CD14-positive monocyte (primary cell): ENCODE results near the gene LRRC8E. TPM values are rescaled to one million over a fixed set of nuclear protein-coding genes. Genes with fewer than 3 reads are reported as not detected.

Source experiments
- DNase-seq, 3 donors: peaks; one replicate each; pipeline ENCODE4 v3.0.0-alpha.2; 2011 to 2022
- H2AFZ ChIP-seq: 2 replicates; pipeline ENCODE4 v1.6.0; 2012; ENCODE audit warnings: mild to moderate bottlenecking, low read depth, low read length, inconsistent platforms; ENCODE audit not compliant: insufficient read depth, poor library complexity, severe bottlenecking
- H3K27ac ChIP-seq, 2 donors: 1 replicate in 1 of 2; 2 replicates in 1 of 2; pipeline ENCODE4 v1.5.1; 2012 to 2013; ENCODE audit warnings: low read length in 2 of 2, control low read depth in 1 of 2, inconsistent platforms in 1 of 2, low read depth in 1 of 2, mild to moderate bottlenecking in 1 of 2
- H3K27me3 ChIP-seq, 2 donors: one replicate each; pipeline versions ENCODE4 v1.6.0 to v1.6.1; 2011 to 2013; ENCODE audit warnings: low read length in 2 of 2; ENCODE audit not compliant: control insufficient read depth in 2 of 2, insufficient read depth in 2 of 2
- H3K36me3 ChIP-seq, 2 donors: replicated peaks in 1 of 2; 1 replicate in 1 of 2; 2 replicates in 1 of 2; pipeline versions ENCODE4 v1.5.1 to v1.6.1; 2012 to 2013; ENCODE audit warnings: low read length in 2 of 2, control low read depth in 1 of 2, inconsistent platforms in 1 of 2, mild to moderate bottlenecking in 1 of 2; ENCODE audit not compliant: insufficient read depth in 2 of 2, control insufficient read depth in 1 of 2
- H3K4me1 ChIP-seq, 2 donors: 1 replicate in 1 of 2; 2 replicates in 1 of 2; pipeline versions ENCODE4 v1.5.1 to v1.6.1; 2012 to 2013; ENCODE audit warnings: low read length in 2 of 2, control low read depth in 1 of 2, inconsistent platforms in 1 of 2, mild to moderate bottlenecking in 1 of 2, moderate library complexity in 1 of 2; ENCODE audit not compliant: insufficient read depth in 2 of 2, control insufficient read depth in 1 of 2
- H3K4me2 ChIP-seq: replicated peaks from 2 replicates; pipeline ENCODE3; 2012; ENCODE audit warnings: low read length, moderate library complexity, mild to moderate bottlenecking; ENCODE audit not compliant: poor library complexity, severe bottlenecking; ENCODE audit errors: extremely low read depth
- H3K4me3 ChIP-seq, 3 experiments: fragments of 200-600 bp in 1 of 3; sonication (generic) in 1 of 3; replicated peaks in 1 of 3; 1 replicate in 2 of 3; 2 replicates in 1 of 3; pipeline ENCODE4 v1.5.1; 2011 to 2013; ENCODE audit warnings: low read length in 3 of 3, mild to moderate bottlenecking in 3 of 3, control low read depth in 2 of 3, low read depth in 2 of 3, inconsistent platforms in 1 of 3, moderate library complexity in 1 of 3
- H3K79me2 ChIP-seq: 2 replicates; pipeline ENCODE4 v1.6.0; 2012; ENCODE audit warnings: mild to moderate bottlenecking, control low read depth, inconsistent platforms, low read length, moderate library complexity; ENCODE audit not compliant: insufficient read depth
- H3K9ac ChIP-seq: 2 replicates; pipeline ENCODE4 v1.6.0; 2017; ENCODE audit warnings: low read length, mild to moderate bottlenecking; ENCODE audit not compliant: insufficient read depth, poor library complexity, severe bottlenecking
- H3K9me3 ChIP-seq, 2 donors: replicated peaks in 1 of 2; 1 replicate in 1 of 2; 2 replicates in 1 of 2; pipeline versions ENCODE4 v1.5.1 to v1.6.1; 2012 to 2013; ENCODE audit warnings: low read length in 2 of 2, control low read depth in 1 of 2; ENCODE audit not compliant: control insufficient read depth in 1 of 2, insufficient read depth in 1 of 2
- H4K20me1 ChIP-seq: 2 replicates; pipeline ENCODE4 v1.6.0; 2012; ENCODE audit warnings: mild to moderate bottlenecking, low read length, control low read depth, moderate library complexity; ENCODE audit not compliant: insufficient read depth
- H3K27ac Mint-ChIP-seq, 7 donors: one replicate each; pipeline ENCODE4 v1.8.0; 2020; ENCODE audit warnings: mild to moderate bottlenecking in 7 of 7, mixed read lengths in 7 of 7, moderate library complexity in 6 of 7, inconsistent platforms in 2 of 7
- H3K27me3 Mint-ChIP-seq, 3 donors: one replicate each; pipeline ENCODE4 v1.8.0; 2021 to 2022; ENCODE audit warnings: low read depth in 3 of 3, mild to moderate bottlenecking in 3 of 3, mixed read lengths in 3 of 3, moderate library complexity in 3 of 3, inconsistent platforms in 1 of 3
- H3K36me3 Mint-ChIP-seq, 2 donors: one replicate each; pipeline ENCODE4 v1.8.0; 2020; ENCODE audit warnings: mixed read lengths in 2 of 2, inconsistent platforms in 1 of 2, mild to moderate bottlenecking in 1 of 2
- H3K4me1 Mint-ChIP-seq: one replicate; pipeline ENCODE4 v1.8.0; 2020; ENCODE audit warnings: mild to moderate bottlenecking, mixed read lengths
- H3K4me3 Mint-ChIP-seq, 2 donors: one replicate each; pipeline ENCODE4 v1.8.0; 2020; ENCODE audit warnings: mild to moderate bottlenecking in 2 of 2, mixed read lengths in 2 of 2, moderate library complexity in 1 of 2
- H3K9me3 Mint-ChIP-seq, 7 donors: one replicate each; pipeline ENCODE4 v1.8.0; 2020 to 2022; ENCODE audit warnings: mixed read lengths in 7 of 7, mild to moderate bottlenecking in 6 of 7, moderate library complexity in 6 of 7, inconsistent platforms in 2 of 7
- WGBS: methylation state at CpG from one replicate; pipeline ENCODE4 v1.1.5; 2013; ENCODE audit warnings: missing lambda C conversion rate; ENCODE audit not compliant: insufficient coverage; 5-methylcytosine and 5-hydroxymethylcytosine counted together
- intact Hi-C, 2 donors: fragments of 100-400 bp; cut with micrococcal nuclease; formaldehyde crosslinking; loops; one replicate each; pipeline versions ENCODE4 v1.15.0 to v1.15.1; 2023
- polyA plus RNA-seq, 3 donors: library from polyadenylated mRNA; depleted of rRNA in 1 of 3; unstranded in 2 of 3; stranded (reverse) in 1 of 3; fragments of 300-500 nt in 2 of 3; fragments of >200 nt in 1 of 3; fragmentation: Illumina TruSeq in 2 of 3; gene quantifications; 1 replicate in 2 of 3; 2 replicates in 1 of 3; pipeline ENCODE4 v1.2.3, GENCODE V29; 2012 to 2021
- TF ChIP-seq, protein P1 (sequence below): fragments of 200-600 bp; IDR thresholded peaks from one replicate; pipeline ENCODE4 v1.8.0; 2022; ENCODE audit warnings: antibody characterized with exemption, mild to moderate bottlenecking

LRRC8E gene
- polyA plus RNA-seq, 3 donors = not detected

DNA sequence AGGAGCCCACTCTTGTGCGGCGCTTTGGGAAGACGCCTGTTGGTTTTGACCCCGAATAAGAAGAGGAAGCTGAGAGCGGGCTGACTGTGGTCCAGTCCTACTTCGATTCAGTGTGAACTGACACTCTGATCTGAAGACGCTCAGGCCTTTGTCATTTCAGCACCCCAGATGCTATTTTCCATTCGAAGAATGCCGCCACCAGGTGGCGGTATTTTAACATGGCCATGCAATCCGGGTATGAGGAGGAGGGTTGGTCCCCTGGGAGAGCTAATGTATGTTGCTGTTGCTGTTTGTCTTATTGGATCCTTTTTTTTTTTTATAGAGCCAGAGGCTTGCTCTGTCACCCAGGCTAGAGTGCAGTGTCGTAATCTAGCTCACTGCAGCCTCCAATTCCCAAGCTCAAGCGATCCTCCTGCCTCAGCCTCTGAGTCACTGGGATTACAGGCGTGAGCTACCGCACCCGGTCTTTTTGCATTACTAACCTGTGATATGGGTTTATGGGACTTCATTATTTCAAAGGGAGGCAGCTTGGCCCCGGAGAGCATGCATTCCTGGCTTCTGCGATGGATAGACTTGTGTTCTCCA, 56.0 kb downstream of the LRRC8E start:
- no peaks in the 10 kb centered on the region for H3K27me3 ChIP-seq
- H3K4me2 ChIP-seq = peak overlapping the region; percentile 76
- peak overlapping the region; percentile 66 to 91 for H3K27ac ChIP-seq
- WGBS = 8% methylated on average over 12 of the region's 18 CpGs
- H3K4me3 Mint-ChIP-seq = peak overlapping the region; percentile 87 to 92
- peak overlapping the region; percentile 93 for H2AFZ ChIP-seq
- H3K79me2 ChIP-seq = peaks cover 23% of the 10 kb centered on the region
- H3K4me1 ChIP-seq = peaks cover 8 to 21% of the 10 kb centered on the region in 2 donors
- peak; percentile 84 to 85 (median 84) for DNase-seq
- intact Hi-C loops = loop anchor here (2.0 to 10.0 kb wide), 2 partner anchors 59 to 311 kb away; no protein-coding TSS in a partner anchor
- no peaks in the 10 kb centered on the region for H3K9me3 ChIP-seq
- peaks cover 18% of the 10 kb centered on the region for H3K4me1 Mint-ChIP-seq
- H3K36me3 Mint-ChIP-seq = peaks cover 10 to 18% of the 10 kb centered on the region in 2 donors
- peak overlapping the region; percentile 89 for H3K9ac ChIP-seq
- peaks cover 14 to 16% of the 10 kb centered on the region in 2 donors for H3K36me3 ChIP-seq
- H3K27ac Mint-ChIP-seq = peak overlapping the region; percentile 94 to 98 (median 97)
- TF ChIP-seq, protein P1, sequence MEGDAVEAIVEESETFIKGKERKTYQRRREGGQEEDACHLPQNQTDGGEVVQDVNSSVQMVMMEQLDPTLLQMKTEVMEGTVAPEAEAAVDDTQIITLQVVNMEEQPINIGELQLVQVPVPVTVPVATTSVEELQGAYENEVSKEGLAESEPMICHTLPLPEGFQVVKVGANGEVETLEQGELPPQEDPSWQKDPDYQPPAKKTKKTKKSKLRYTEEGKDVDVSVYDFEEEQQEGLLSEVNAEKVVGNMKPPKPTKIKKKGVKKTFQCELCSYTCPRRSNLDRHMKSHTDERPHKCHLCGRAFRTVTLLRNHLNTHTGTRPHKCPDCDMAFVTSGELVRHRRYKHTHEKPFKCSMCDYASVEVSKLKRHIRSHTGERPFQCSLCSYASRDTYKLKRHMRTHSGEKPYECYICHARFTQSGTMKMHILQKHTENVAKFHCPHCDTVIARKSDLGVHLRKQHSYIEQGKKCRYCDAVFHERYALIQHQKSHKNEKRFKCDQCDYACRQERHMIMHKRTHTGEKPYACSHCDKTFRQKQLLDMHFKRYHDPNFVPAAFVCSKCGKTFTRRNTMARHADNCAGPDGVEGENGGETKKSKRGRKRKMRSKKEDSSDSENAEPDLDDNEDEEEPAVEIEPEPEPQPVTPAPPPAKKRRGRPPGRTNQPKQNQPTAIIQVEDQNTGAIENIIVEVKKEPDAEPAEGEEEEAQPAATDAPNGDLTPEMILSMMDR = peak; percentile 94
- no peaks in the 10 kb centered on the region for H4K20me1 ChIP-seq
- H3K9me3 Mint-ChIP-seq = peaks cover 0 to 2% (median 0%) of the 10 kb centered on the region in 7 donors
- peak overlapping the region; percentile 44 to 84 (median 48) for H3K4me3 ChIP-seq
- H3K27me3 Mint-ChIP-seq = peaks cover 0 to 3% (median 0%) of the 10 kb centered on the region in 3 donors

- no peak for DNase-seq
- no peak overlapping the region for H3K4me3 Mint-ChIP-seq
- H3K27ac Mint-ChIP-seq = no peak overlapping the region
- peaks cover 6 to 24% of the 10 kb centered on the region in 2 donors for H3K4me1 ChIP-seq
- no peak overlapping the region for H3K27ac ChIP-seq
- no peaks in the 10 kb centered on the region for H3K27me3 ChIP-seq
- H4K20me1 ChIP-seq = no peaks in the 10 kb centered on the region
- no peak overlapping the region for H3K4me3 ChIP-seq
- peaks cover 2% of the 10 kb centered on the region for H3K79me2 ChIP-seq
- TF ChIP-seq, protein P1 = no peak
- intact Hi-C loops = loop anchor here (5.0 to 10.0 kb wide), 2 partner anchors 54 to 307 kb away; no protein-coding TSS in a partner anchor
- H3K9me3 ChIP-seq = no peaks in the 10 kb centered on the region
- peaks cover 19% of the 10 kb centered on the region for H3K4me1 Mint-ChIP-seq
- H3K4me2 ChIP-seq = no peak overlapping the region
- H3K36me3 Mint-ChIP-seq = no peaks in the 10 kb centered on the region
- H3K27me3 Mint-ChIP-seq = peaks cover 0 to 1% (median 1%) of the 10 kb centered on the region in 3 donors
- H3K9ac ChIP-seq = no peak overlapping the region
- peaks cover 0 to 1% (median 0%) of the 10 kb centered on the region in 7 donors for H3K9me3 Mint-ChIP-seq
- no peak overlapping the region for H2AFZ ChIP-seq
- WGBS = 100% methylated on average over 2 of the region's 4 CpGs
- H3K36me3 ChIP-seq = no peaks in the 10 kb centered on the region
These were observed 59.6 kb downstream of the LRRC8E start for GRCh38 chr19:7947939-7948338.

Other genes starting within 250 kb of the LRRC8E start
- 100 to 1,000 TPM in 1 of 3 donors, 10 to 100 TPM in 2; 42.1 to 119 (median 60.0) TPM for gene RETN, start 219.5 kb upstream of the LRRC8E start, polyA plus RNA-seq
- gene MCEMP1, start 211.4 kb upstream of the LRRC8E start, polyA plus RNA-seq = 100 to 1,000 TPM in 2 of 3 donors, 10 to 100 TPM in 1; 79.4 to 122 (median 104) TPM
- gene TRAPPC5, start 207.7 kb upstream of the LRRC8E start, polyA plus RNA-seq = 100 to 1,000 TPM; 126 to 449 (median 414) TPM
- 1 to 10 TPM; 1.1 to 4.1 (median 2.1) TPM for gene FCER2, start 186.4 kb upstream of the LRRC8E start, polyA plus RNA-seq
- 1 to 10 TPM; 4.7 to 7.9 (median 7.1) TPM for gene CLEC4G, start 156.4 kb upstream of the LRRC8E start, polyA plus RNA-seq
- 1 to 10 TPM; 1.1 to 2.1 (median 1.8) TPM for gene CD209, start 141.0 kb upstream of the LRRC8E start, polyA plus RNA-seq
- not detected for gene CLEC4M, start 125.3 kb upstream of the LRRC8E start, polyA plus RNA-seq
- gene EVI5L, start 58.3 kb upstream of the LRRC8E start, polyA plus RNA-seq = 1 to 10 TPM in 2 of 3 donors, under 1 TPM in 1; 0.76 to 5.7 (median 1.3) TPM
- not detected for gene PRR36, start 14.1 kb upstream of the LRRC8E start, polyA plus RNA-seq
- 10 to 100 TPM in 1 of 3 donors, 1 to 10 TPM in 1, under 1 TPM in 1; 0.92 to 39.5 (median 1.5) TPM for gene MAP2K7, start 15.4 kb downstream of the LRRC8E start, polyA plus RNA-seq
- not detected for gene TGFBR3L, start 26.3 kb downstream of the LRRC8E start, polyA plus RNA-seq
- gene SNAPC2, start 31.8 kb downstream of the LRRC8E start, polyA plus RNA-seq = 10 to 100 TPM; 15.7 to 27.5 (median 18.3) TPM
- gene CTXN1, start 37.6 kb downstream of the LRRC8E start, polyA plus RNA-seq = not detected
- 10 to 100 TPM in 2 of 3 donors, 1 to 10 TPM in 1; 9.5 to 33.2 (median 10.4) TPM for gene TIMM44, start 55.2 kb downstream of the LRRC8E start, polyA plus RNA-seq
- 10 to 100 TPM; 25.1 to 31.1 (median 30.7) TPM for gene ELAVL1, start 117.1 kb downstream of the LRRC8E start, polyA plus RNA-seq
- not detected for gene CCL25, start 164.2 kb downstream of the LRRC8E start, polyA plus RNA-seq